Mesenchymal stem cell (in vitro differentiated cells and primary cell): ENCODE measurements around the gene SUMO1.

ENCODE experiments used
- DNase-seq: peaks from one replicate; pipeline ENCODE4 v3.0.0-alpha.2; 2013
- H2AFZ ChIP-seq: one replicate; pipeline ENCODE4 v1.6.1; 2013; ENCODE audit warnings: low read depth, mild to moderate bottlenecking, control low read depth, inconsistent platforms, low read length, moderate library complexity
- H2AK5ac ChIP-seq: 2 replicates; pipeline ENCODE4 v1.6.1; 2013; ENCODE audit warnings: low read length, moderate library complexity, mild to moderate bottlenecking, inconsistent platforms; ENCODE audit not compliant: severe bottlenecking
- H2BK120ac ChIP-seq: one replicate; pipeline ENCODE4 v1.6.1; 2013; ENCODE audit warnings: low read depth, mild to moderate bottlenecking, inconsistent platforms, low read length, moderate library complexity
- H2BK12ac ChIP-seq, 2 experiments: one replicate each; pipeline ENCODE4 v1.6.1; 2013; ENCODE audit warnings: inconsistent platforms in 2 of 2, low read length in 2 of 2, mild to moderate bottlenecking in 2 of 2, moderate library complexity in 2 of 2, control low read depth in 1 of 2
- H2BK15ac ChIP-seq: one replicate; pipeline ENCODE4 v1.6.1; 2013; ENCODE audit warnings: mild to moderate bottlenecking, low read depth, inconsistent platforms; ENCODE audit not compliant: poor library complexity, severe bottlenecking
- H2BK5ac ChIP-seq: 2 replicates; pipeline ENCODE4 v1.6.1; 2013; ENCODE audit warnings: low read depth, mild to moderate bottlenecking, low read length, control low read depth, inconsistent platforms; ENCODE audit not compliant: poor library complexity, severe bottlenecking
- H3K14ac ChIP-seq, 2 experiments: one replicate each; pipeline ENCODE4 v1.6.1; 2013; ENCODE audit warnings: inconsistent platforms in 2 of 2, low read length in 2 of 2, control low read depth in 1 of 2, mild to moderate bottlenecking in 1 of 2, moderate library complexity in 1 of 2
- H3K18ac ChIP-seq, 2 experiments: one replicate each; pipeline ENCODE4 v1.6.1; 2013; ENCODE audit warnings: inconsistent platforms in 2 of 2, low read length in 2 of 2, control low read depth in 1 of 2, low read depth in 1 of 2, mild to moderate bottlenecking in 1 of 2
- H3K23ac ChIP-seq, 2 experiments: one replicate each; pipeline ENCODE4 v1.6.1; 2013; ENCODE audit warnings: inconsistent platforms in 2 of 2, low read length in 2 of 2, mild to moderate bottlenecking in 2 of 2, moderate library complexity in 2 of 2, control low read depth in 1 of 2
- H3K27ac ChIP-seq: 2 replicates; pipeline ENCODE4 v1.5.1; 2013; ENCODE audit warnings: mild to moderate bottlenecking, moderate library complexity, low read length, control low read depth, inconsistent platforms; ENCODE audit not compliant: poor library complexity, severe bottlenecking
- H3K27me3 ChIP-seq, 2 experiments: 2 replicates each; pipeline versions ENCODE4 v1.6.1 to v1.7.0; 2013; ENCODE audit warnings: low read length in 2 of 2, mild to moderate bottlenecking in 2 of 2, moderate library complexity in 2 of 2, control low read depth in 1 of 2, inconsistent platforms in 1 of 2; ENCODE audit not compliant: control insufficient read depth in 1 of 2, insufficient read depth in 1 of 2
- H3K36me3 ChIP-seq, 2 experiments: 2 replicates each; pipeline versions ENCODE4 v1.6.1 to v1.7.0; 2013; ENCODE audit warnings: low read length in 2 of 2, control low read depth in 1 of 2, inconsistent platforms in 1 of 2, low read depth in 1 of 2, mild to moderate bottlenecking in 1 of 2; ENCODE audit not compliant: insufficient read depth in 2 of 2, control insufficient read depth in 1 of 2
- H3K4ac ChIP-seq, 2 experiments: one replicate each; pipeline ENCODE4 v1.6.1; 2013; ENCODE audit warnings: inconsistent platforms in 2 of 2, low read length in 2 of 2, mild to moderate bottlenecking in 2 of 2, moderate library complexity in 2 of 2, control low read depth in 1 of 2, low read depth in 1 of 2
- H3K4me1 ChIP-seq: 2 replicates; pipeline ENCODE4 v1.6.1; 2013; ENCODE audit warnings: low read depth, low read length, control low read depth; ENCODE audit not compliant: control insufficient read depth, insufficient read depth
- H3K4me2 ChIP-seq: 2 replicates; pipeline ENCODE4 v1.6.1; 2013; ENCODE audit warnings: low read length, mild to moderate bottlenecking, inconsistent platforms; ENCODE audit not compliant: poor library complexity, severe bottlenecking
- H3K4me3 ChIP-seq, 2 experiments: 2 replicates each; pipeline versions ENCODE4 v1.5.1 to v1.7.0; 2013; ENCODE audit warnings: low read length in 2 of 2, mild to moderate bottlenecking in 2 of 2, control low read depth in 1 of 2, low read depth in 1 of 2; ENCODE audit not compliant: insufficient read depth in 1 of 2
- H3K79me1 ChIP-seq: replicated peaks from 2 replicates; pipeline ENCODE4 v1.6.1; 2013; ENCODE audit warnings: mild to moderate bottlenecking, control low read depth, low read length, inconsistent platforms; ENCODE audit not compliant: poor library complexity, severe bottlenecking
- H3K9ac ChIP-seq: 2 replicates; pipeline ENCODE4 v1.7.0; 2013; ENCODE audit warnings: mild to moderate bottlenecking, low read length, moderate library complexity
- H3K9me3 ChIP-seq: 2 replicates; pipeline ENCODE4 v1.7.0; 2013; ENCODE audit warnings: mild to moderate bottlenecking, low read length; ENCODE audit not compliant: control insufficient read depth
- H4K8ac ChIP-seq: one replicate; pipeline ENCODE4 v1.6.1; 2013; ENCODE audit warnings: inconsistent platforms, mild to moderate bottlenecking, low read length, moderate library complexity
- H4K91ac ChIP-seq: one replicate; pipeline ENCODE4 v1.6.1; 2013; ENCODE audit warnings: mild to moderate bottlenecking, low read length, inconsistent platforms
- WGBS: methylation state at CpG from one replicate; pipeline ENCODE4 v1.1.7; 2013; ENCODE audit warnings: mixed read lengths; 5-methylcytosine and 5-hydroxymethylcytosine counted together

SUMO1 gene

DNA sequence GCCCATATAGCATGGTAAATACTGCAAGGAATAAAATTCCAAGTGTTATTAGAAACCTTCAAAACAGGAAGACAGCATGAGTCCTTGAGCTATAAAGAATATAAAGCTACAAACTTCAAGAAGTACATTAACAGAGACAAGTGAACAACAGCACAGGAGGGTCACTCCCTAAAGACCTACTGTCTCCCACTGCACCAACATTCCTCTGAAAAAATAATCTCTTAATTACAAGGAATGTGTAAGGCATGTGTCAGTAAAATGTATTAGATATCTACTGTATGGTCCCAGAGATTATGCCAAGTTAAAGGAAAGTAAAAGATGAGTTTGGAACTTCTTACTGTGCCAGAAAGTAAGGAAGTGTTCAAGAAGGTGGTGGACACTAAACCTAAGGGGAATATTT lies 29.9 kb downstream of the SUMO1 start:
- Histone ChIP-seq H3K27ac (no peak overlapping the region), H3K4me1 (no peaks in the 10 kb centered on the region), H4K8ac (no peak overlapping the region)

DNA sequence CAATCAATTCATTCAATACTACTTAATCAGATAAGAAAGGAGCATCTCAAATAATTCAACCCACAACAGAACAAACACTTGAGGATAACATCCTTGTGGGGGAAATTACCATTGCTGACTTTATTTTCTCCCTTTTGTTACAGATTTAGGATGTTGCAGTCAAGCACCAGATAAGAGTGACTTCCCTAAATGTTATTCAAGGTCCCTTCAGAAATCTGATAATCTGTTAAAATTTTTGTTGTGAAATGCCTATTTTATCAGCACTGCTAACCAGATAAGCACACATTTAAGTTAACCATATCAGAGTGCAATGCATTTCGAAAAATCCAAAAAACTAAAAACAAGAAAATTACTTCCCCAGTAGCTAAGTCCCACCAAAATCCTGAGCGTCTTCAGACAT lies 33.5 kb downstream of the SUMO1 start:
- H3K4ac ChIP-seq, result no peak overlapping the region
- H3K36me3 ChIP-seq, result peaks cover 20 to 56% of the 10 kb centered on the region in 2 experiments
- no peak overlapping the region for H3K27ac ChIP-seq
- no peak overlapping the region for H2AFZ ChIP-seq
- H2BK12ac ChIP-seq, result no peak overlapping the region
- no peaks in the 10 kb centered on the region for H3K9me3 ChIP-seq
- H2BK5ac ChIP-seq, result no peak overlapping the region
- no peaks in the 10 kb centered on the region for H3K27me3 ChIP-seq
- H4K8ac ChIP-seq, result no peak overlapping the region
- H3K14ac ChIP-seq, result no peak overlapping the region
- H3K4me3 ChIP-seq, result no peak overlapping the region
- H4K91ac ChIP-seq, result no peak overlapping the region
- no peak for DNase-seq
- H3K9ac ChIP-seq, result no peak overlapping the region
- no peak overlapping the region for H3K4me2 ChIP-seq
- H2BK15ac ChIP-seq, result no peak overlapping the region
- no peak overlapping the region for H2AK5ac ChIP-seq
- H3K18ac ChIP-seq, result no peak overlapping the region
- no peak overlapping the region for H2BK120ac ChIP-seq
- no peaks in the 10 kb centered on the region for H3K4me1 ChIP-seq
- H3K23ac ChIP-seq, result no peak overlapping the region
- WGBS, result 99% methylated on average over 2 of the region's 2 CpGs
- peaks cover 13% of the 10 kb centered on the region for H3K79me1 ChIP-seq

More for the DNA sequence above, 29.9 kb downstream of the SUMO1 start:
- H3K18ac ChIP-seq, result no peak overlapping the region
- no peak overlapping the region for H3K4ac ChIP-seq
- H4K91ac ChIP-seq, result no peak overlapping the region
- no peak overlapping the region for H3K4me3 ChIP-seq
- no peak overlapping the region for H2BK12ac ChIP-seq
- H3K36me3 ChIP-seq, result peaks cover 14 to 66% of the 10 kb centered on the region in 2 experiments
- no peaks in the 10 kb centered on the region for H3K27me3 ChIP-seq
- DNase-seq, result no peak
- H2BK120ac ChIP-seq, result no peak overlapping the region
- no peak overlapping the region for H3K14ac ChIP-seq
- H2BK5ac ChIP-seq, result no peak overlapping the region
- H3K23ac ChIP-seq, result no peak overlapping the region
- peaks cover 16% of the 10 kb centered on the region for H3K79me1 ChIP-seq
- no peak overlapping the region for H3K9ac ChIP-seq
- no peaks in the 10 kb centered on the region for H3K9me3 ChIP-seq
- no peak overlapping the region for H2AK5ac ChIP-seq
- no peak overlapping the region for H2AFZ ChIP-seq
- no peak overlapping the region for H3K4me2 ChIP-seq
- no peak overlapping the region for H2BK15ac ChIP-seq

DNA sequence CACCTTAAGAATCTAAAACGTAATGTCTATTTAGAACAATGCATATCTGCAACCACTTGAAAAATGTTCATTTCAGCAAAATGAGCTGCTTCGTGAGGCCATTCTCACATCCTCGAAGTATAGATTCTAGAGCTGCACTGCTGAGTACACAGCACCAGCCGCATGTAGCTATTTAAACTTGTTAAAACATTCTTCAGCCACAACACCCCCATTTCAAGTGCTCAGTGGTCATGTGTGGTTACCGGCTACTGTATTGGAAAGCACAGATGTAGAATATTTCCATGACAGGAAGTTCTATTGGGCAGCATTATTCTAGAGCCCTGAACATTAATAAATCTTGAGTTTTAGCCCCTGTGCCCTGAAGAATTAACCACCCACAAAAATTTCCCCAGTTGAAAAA lies 35.0 kb downstream of the SUMO1 start:
- Histone ChIP-seq H2BK15ac (no peak overlapping the region), H2BK5ac (no peak overlapping the region), H2BK12ac (no peak overlapping the region), H4K8ac (no peak overlapping the region), H3K79me1 (peaks cover 7% of the 10 kb centered on the region), H2AFZ (no peak overlapping the region), H3K4me3 (no peak overlapping the region), H2BK120ac (no peak overlapping the region), H3K36me3 (peaks cover 13 to 44% of the 10 kb centered on the region in 2 experiments), H3K4me2 (no peak overlapping the region), H4K91ac (no peak overlapping the region), H3K4me1 (no peaks in the 10 kb centered on the region), H3K14ac (no peak overlapping the region), H3K4ac (no peak overlapping the region), H3K9ac (no peak overlapping the region), H3K27me3 (no peaks in the 10 kb centered on the region), H3K27ac (no peak overlapping the region), H3K23ac (no peak overlapping the region), H3K9me3 (no peaks in the 10 kb centered on the region), H3K18ac (no peak overlapping the region), H2AK5ac (no peak overlapping the region)
- no peak for DNase-seq
- 100% methylated on average over 5 of the region's 5 CpGs for WGBS

DNA sequence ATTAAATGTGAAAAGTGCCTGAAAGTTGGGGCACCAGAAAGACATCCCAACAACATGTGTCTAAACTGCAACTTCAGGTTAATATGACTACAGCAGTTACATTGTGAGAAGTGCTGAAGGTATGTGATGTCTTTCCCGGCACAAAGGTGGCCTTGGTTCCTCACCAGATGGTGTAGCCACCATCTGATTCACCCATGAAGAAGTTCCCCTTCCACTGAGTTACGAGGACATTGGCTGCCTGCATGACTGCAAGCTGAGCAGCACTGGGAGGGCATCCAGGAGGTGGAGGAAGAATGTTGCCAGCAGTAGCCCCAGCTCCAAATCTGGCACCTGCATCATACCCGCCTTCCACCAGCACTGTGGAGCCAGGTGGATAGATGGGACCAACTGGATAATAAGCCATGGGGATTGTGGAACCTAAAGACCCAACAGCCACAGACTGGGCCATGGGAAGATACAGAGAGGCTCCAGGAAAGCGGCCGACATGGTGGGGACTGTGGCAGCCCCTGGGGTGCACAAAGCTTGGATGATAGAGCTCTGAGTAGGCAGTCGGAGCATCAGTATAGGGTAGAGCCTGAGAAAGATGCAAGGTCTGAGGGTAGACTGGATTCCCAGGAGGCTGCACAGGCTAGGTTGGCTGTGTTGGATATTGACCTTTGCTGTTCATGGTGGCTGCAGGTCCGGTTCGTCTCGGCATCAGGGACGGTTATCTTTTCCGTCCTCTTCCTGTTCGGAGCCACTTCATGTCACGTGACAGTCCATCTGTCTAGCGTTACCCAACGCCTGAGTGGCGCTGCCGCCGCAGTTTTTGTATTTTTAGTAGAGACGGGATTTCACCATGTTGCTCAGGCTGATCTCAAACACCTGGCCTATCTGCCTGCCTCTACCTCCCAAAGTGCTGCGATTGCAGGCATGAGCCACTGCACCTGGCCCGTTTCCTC lies 36.9 kb downstream of the SUMO1 start:
- DNase-seq, result no peak
- 94% methylated on average over 21 of the region's 21 CpGs for WGBS
- Histone ChIP-seq H3K4ac (no peak overlapping the region), H3K4me2 (no peak overlapping the region), H3K27ac (no peak overlapping the region), H4K8ac (no peak overlapping the region), H2BK120ac (no peak overlapping the region), H2BK5ac (no peak overlapping the region), H3K4me3 (no peak overlapping the region), H3K36me3 (peaks cover 9 to 28% of the 10 kb centered on the region in 2 experiments), H2AFZ (no peak overlapping the region), H2BK12ac (no peak overlapping the region), H2BK15ac (no peak overlapping the region), H4K91ac (no peak overlapping the region), H3K4me1 (no peaks in the 10 kb centered on the region), H2AK5ac (no peak overlapping the region), H3K27me3 (no peaks in the 10 kb centered on the region), H3K9ac (no peak overlapping the region), H3K14ac (no peak overlapping the region), H3K79me1 (peaks cover 5% of the 10 kb centered on the region), H3K18ac (no peak overlapping the region), H3K23ac (no peak overlapping the region), H3K9me3 (no peaks in the 10 kb centered on the region)
